AG04450 (cell line): Measurements from ENCODE around the gene ZC3HAV1. TPM values are rescaled to one million over a fixed set of nuclear protein-coding genes. Genes with fewer than 3 reads are reported as not detected.
A peak's percentile ranks its signal among the peaks of the same experiment; 100 is the strongest.

Experiments
- CTCF ChIA-PET: fragments of 300-600, 350-600 bp; formaldehyde crosslinking; extraction: SDS; loops from one replicate; lab custom pipeline; 2022; ENCODE audit warnings: antibody characterized with exemption, inconsistent platforms; lab: Charles Lee
- POLR2A ChIA-PET: fragments of 350-600 bp; formaldehyde crosslinking; extraction: SDS; loops from one replicate; lab custom pipeline; 2021; ENCODE audit warnings: antibody characterized with exemption, inconsistent platforms; lab: Yijun Ruan, JAX
- DNase-seq: peaks from one replicate; pipeline ENCODE4 v3.0.0-alpha.2; 2011; ENCODE audit warnings: low read depth, low spot score
- H3K27ac ChIP-seq: one replicate; pipeline ENCODE4 v1.5.1; 2012; ENCODE audit warnings: low read depth, low read length, control low read depth
- H3K27me3 ChIP-seq: one replicate; pipeline ENCODE4 v1.6.0; 2012; ENCODE audit warnings: low read length; ENCODE audit not compliant: control insufficient read depth, insufficient read depth
- H3K4me3 ChIP-seq: 2 replicates; pipeline ENCODE4 v1.5.1; 2011; ENCODE audit warnings: mild to moderate bottlenecking, low read depth, low read length, control low read depth
- H3K9me3 ChIP-seq: 2 replicates; pipeline ENCODE4 v1.5.1; 2012; ENCODE audit warnings: low read length; ENCODE audit not compliant: control insufficient read depth, insufficient read depth
- polyA minus RNA-seq: library from RNA; depleted of rRNA, polyadenylated mRNA; stranded (reverse); fragments of >200 nt; gene quantifications from 2 replicates; pipeline ENCODE4 v1.2.3, GENCODE V29; 2011; rRNA and poly(A)+ RNA removed
- polyA plus RNA-seq: library from polyadenylated mRNA; depleted of rRNA; stranded (reverse); fragments of >200 nt; gene quantifications from 2 replicates; pipeline ENCODE4 v1.2.3, GENCODE V29; 2011; rRNA removed
- TF ChIP-seq, protein P1 (sequence below): IDR thresholded peaks from 2 replicates; pipeline ENCODE4 v1.5.1; 2011; ENCODE audit warnings: low read depth, low read length, control low read depth, inconsistent platforms

ZC3HAV1 gene
- polyA plus RNA-seq (21.7 and 25.3 TPM in 2 replicates), polyA minus RNA-seq (39.5 and 44.8 TPM in 2 replicates)

GRCh38 chr7:139109188-139109982 lies at the start of gene ZC3HAV1:
Gene ZC3HAV1, minus strand, starts transcription at chr7:139109720. Its CDS starts 389 bp downstream, at chr7:139109331.
- H3K9me3 ChIP-seq = peaks cover 7% of the 10 kb centered on the region; the same call in 1 of the 2 replicates
- DNase-seq = peak; percentile 66
- TF ChIP-seq, protein P1, sequence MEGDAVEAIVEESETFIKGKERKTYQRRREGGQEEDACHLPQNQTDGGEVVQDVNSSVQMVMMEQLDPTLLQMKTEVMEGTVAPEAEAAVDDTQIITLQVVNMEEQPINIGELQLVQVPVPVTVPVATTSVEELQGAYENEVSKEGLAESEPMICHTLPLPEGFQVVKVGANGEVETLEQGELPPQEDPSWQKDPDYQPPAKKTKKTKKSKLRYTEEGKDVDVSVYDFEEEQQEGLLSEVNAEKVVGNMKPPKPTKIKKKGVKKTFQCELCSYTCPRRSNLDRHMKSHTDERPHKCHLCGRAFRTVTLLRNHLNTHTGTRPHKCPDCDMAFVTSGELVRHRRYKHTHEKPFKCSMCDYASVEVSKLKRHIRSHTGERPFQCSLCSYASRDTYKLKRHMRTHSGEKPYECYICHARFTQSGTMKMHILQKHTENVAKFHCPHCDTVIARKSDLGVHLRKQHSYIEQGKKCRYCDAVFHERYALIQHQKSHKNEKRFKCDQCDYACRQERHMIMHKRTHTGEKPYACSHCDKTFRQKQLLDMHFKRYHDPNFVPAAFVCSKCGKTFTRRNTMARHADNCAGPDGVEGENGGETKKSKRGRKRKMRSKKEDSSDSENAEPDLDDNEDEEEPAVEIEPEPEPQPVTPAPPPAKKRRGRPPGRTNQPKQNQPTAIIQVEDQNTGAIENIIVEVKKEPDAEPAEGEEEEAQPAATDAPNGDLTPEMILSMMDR = no peak
- H3K4me3 ChIP-seq = peak within 1 kb of the TSS; percentile 88
- H3K27ac ChIP-seq = peak within 1 kb of the TSS; percentile 94
- POLR2A ChIA-PET = interaction anchor here (0.6 kb wide), 1 partner anchor 73 kb away, joined by 3 read pairs; the partner anchor contains the start of gene ZC3HAV1L
- CTCF ChIA-PET = no interaction called here
- peaks cover 2% of the 10 kb centered on the region for H3K27me3 ChIP-seq

GRCh38 chr7:139153832-139154231 lies 44.3 kb upstream of the ZC3HAV1 start:
- TF ChIP-seq, protein P1 = no peak
- H3K27ac ChIP-seq = no peak overlapping the region
- peak; percentile 1 for DNase-seq
- ChIA-PET POLR2A (no interaction called here), CTCF (no interaction called here)
- H3K4me3 ChIP-seq = no peak overlapping the region
- H3K27me3 ChIP-seq = no peaks in the 10 kb centered on the region
- peaks cover 3% of the 10 kb centered on the region for H3K9me3 ChIP-seq

DNA sequence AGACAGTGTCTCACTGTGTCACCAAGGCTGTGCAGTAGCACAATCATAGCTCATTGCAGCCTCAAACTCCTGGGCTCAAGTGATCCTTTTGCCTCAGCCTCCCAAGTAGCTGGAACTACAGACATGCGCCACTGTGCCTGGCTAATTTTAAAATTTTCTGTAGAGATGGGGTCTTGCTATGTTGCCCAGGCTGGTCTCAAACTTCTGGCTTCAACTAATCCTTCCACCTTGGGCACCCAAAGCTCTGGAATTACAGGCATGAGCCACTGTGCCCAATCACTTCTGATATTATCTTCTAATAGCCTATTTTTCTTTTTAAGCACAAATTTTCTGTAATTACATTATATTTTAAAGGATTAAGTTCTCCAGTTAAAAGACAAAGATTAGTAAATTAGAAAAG lies 42.6 kb upstream of the ZC3HAV1 start:
- POLR2A ChIA-PET = no interaction called here
- TF ChIP-seq, protein P1 = no peak
- Histone ChIP-seq H3K9me3 (no peaks in the 10 kb centered on the region), H3K4me3 (no peak overlapping the region), H3K27me3 (no peaks in the 10 kb centered on the region), H3K27ac (no peak overlapping the region)
- CTCF ChIA-PET = interaction anchor here (0.9 kb wide), 1 partner anchor 18 kb away, joined by 3 read pairs; a partner anchor contains a TSS
- no peak for DNase-seq

- H3K27ac ChIP-seq = no peak overlapping the region
- no peak overlapping the region for H3K4me3 ChIP-seq
- no peak for DNase-seq
- TF ChIP-seq, protein P1 = no peak
- ChIA-PET POLR2A (no interaction called here), CTCF (no interaction called here)
- H3K27me3 ChIP-seq = no peaks in the 10 kb centered on the region
- H3K9me3 ChIP-seq = no peaks in the 10 kb centered on the region
Measured at GRCh38 chr7:139139150-139139549, 29.6 kb upstream of the ZC3HAV1 start.
